MCF 10A (cell line): ENCODE results near the gene RTL1. TPM values are rescaled to one million over a fixed set of nuclear protein-coding genes. Genes with fewer than 3 reads are reported as not detected.
A peak's percentile ranks its signal among the peaks of the same experiment; 100 is the strongest.

ENCODE experiments used
- BruUV-seq: library from RNA; stranded (reverse); fragments of 400-500 nt; replicated peaks from 2 replicates; lab custom pipeline; 2021; lab: Mats Ljungman, UMichigan
- CTCF ChIA-PET: fragments of 300-600 bp; sonication (Branson Sonifier 250); formaldehyde crosslinking; extraction: SDS; loops from one replicate; lab custom pipeline; 2021; ENCODE audit warnings: antibody characterized with exemption, inconsistent platforms; lab: Yijun Ruan, JAX
- POLR2A ChIA-PET: fragments of 300-600, 350-650 bp; sonication (Branson Sonifier 250); formaldehyde crosslinking; extraction: SDS; loops from one replicate; lab custom pipeline; 2020; ENCODE audit warnings: antibody characterized with exemption, inconsistent platforms; lab: Yijun Ruan, JAX
- DNase-seq: peaks from one replicate; pipeline ENCODE4 v3.0.0-alpha.2; 2018; ENCODE audit not compliant: unreplicated experiment
- H3K27ac Mint-ChIP-seq: one replicate; pipeline ENCODE4 v1.8.0; 2022; ENCODE audit warnings: mild to moderate bottlenecking, low read depth, mixed read lengths; ENCODE audit not compliant: unreplicated experiment
- H3K27me3 Mint-ChIP-seq: one replicate; pipeline ENCODE4 v1.8.0; 2022; ENCODE audit warnings: mixed read lengths; ENCODE audit not compliant: insufficient read depth, unreplicated experiment
- H3K36me3 Mint-ChIP-seq: one replicate; pipeline ENCODE4 v1.8.0; 2022; ENCODE audit warnings: mild to moderate bottlenecking, moderate library complexity, mixed read lengths; ENCODE audit not compliant: insufficient read depth, unreplicated experiment
- H3K4me1 Mint-ChIP-seq: one replicate; pipeline ENCODE4 v1.8.0; 2022; ENCODE audit warnings: mixed read lengths; ENCODE audit not compliant: insufficient read depth, unreplicated experiment
- H3K4me3 Mint-ChIP-seq: one replicate; pipeline ENCODE4 v1.8.0; 2022; ENCODE audit warnings: mild to moderate bottlenecking, moderate library complexity, mixed read lengths; ENCODE audit not compliant: unreplicated experiment
- H3K9me3 Mint-ChIP-seq: one replicate; pipeline ENCODE4 v1.8.0; 2022; ENCODE audit warnings: mixed read lengths; ENCODE audit not compliant: unreplicated experiment
- intact Hi-C: fragments of 100-400 bp; cut with micrococcal nuclease; formaldehyde crosslinking; loops from 2 replicates; pipeline ENCODE4 v1.14.1; 2022
- total RNA-seq: library from RNA; stranded (reverse); gene quantifications from 2 replicates; pipeline ENCODE4 v1.2.3, GENCODE V29; 2022
- TF ChIP-seq, protein P1 (sequence below): fragments of 200-600 bp; IDR thresholded peaks from one replicate; pipeline ENCODE4 v1.8.0; 2022; ENCODE audit warnings: antibody characterized with exemption, mild to moderate bottlenecking; ENCODE audit not compliant: unreplicated experiment

Gene RTL1
- total RNA-seq, 1 experiment from 2014 or later, result not detected

- no peak overlapping the region for H3K27ac Mint-ChIP-seq
- no TSS peak for BruUV-seq
- H3K27me3 Mint-ChIP-seq, result no peaks in the 10 kb centered on the region
- POLR2A ChIA-PET, result no interaction called here
- no peaks in the 10 kb centered on the region for H3K4me1 Mint-ChIP-seq
- DNase-seq, result no peak
- no peaks in the 10 kb centered on the region for H3K36me3 Mint-ChIP-seq
- intact Hi-C loops, result loop anchor here (1.0 to 10.0 kb wide), 5 partner anchors 49 to 815 kb away; no protein-coding TSS in a partner anchor
- TF ChIP-seq, protein P1, sequence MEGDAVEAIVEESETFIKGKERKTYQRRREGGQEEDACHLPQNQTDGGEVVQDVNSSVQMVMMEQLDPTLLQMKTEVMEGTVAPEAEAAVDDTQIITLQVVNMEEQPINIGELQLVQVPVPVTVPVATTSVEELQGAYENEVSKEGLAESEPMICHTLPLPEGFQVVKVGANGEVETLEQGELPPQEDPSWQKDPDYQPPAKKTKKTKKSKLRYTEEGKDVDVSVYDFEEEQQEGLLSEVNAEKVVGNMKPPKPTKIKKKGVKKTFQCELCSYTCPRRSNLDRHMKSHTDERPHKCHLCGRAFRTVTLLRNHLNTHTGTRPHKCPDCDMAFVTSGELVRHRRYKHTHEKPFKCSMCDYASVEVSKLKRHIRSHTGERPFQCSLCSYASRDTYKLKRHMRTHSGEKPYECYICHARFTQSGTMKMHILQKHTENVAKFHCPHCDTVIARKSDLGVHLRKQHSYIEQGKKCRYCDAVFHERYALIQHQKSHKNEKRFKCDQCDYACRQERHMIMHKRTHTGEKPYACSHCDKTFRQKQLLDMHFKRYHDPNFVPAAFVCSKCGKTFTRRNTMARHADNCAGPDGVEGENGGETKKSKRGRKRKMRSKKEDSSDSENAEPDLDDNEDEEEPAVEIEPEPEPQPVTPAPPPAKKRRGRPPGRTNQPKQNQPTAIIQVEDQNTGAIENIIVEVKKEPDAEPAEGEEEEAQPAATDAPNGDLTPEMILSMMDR, result no peak
- H3K4me3 Mint-ChIP-seq, result no peak overlapping the region
- H3K9me3 Mint-ChIP-seq, result no peaks in the 10 kb centered on the region
- CTCF ChIA-PET, result interaction anchor here (0.6 to 4.3 kb wide), 6 partner anchors 11 to 775 kb away, joined by 3 to 15 read pairs (median 4); no protein-coding TSS in a partner anchor
Measured at GRCh38 chr14:100851946-100852620, 51.4 kb downstream of the RTL1 start.

- Mint-ChIP-seq H3K4me3 (no peak overlapping the region), H3K27me3 (no peaks in the 10 kb centered on the region), H3K4me1 (no peaks in the 10 kb centered on the region), H3K27ac (no peak overlapping the region), H3K36me3 (no peaks in the 10 kb centered on the region), H3K9me3 (no peaks in the 10 kb centered on the region)
- intact Hi-C loops, result loop anchor here (1.0 to 10.0 kb wide), 5 partner anchors 50 to 816 kb away; no protein-coding TSS in a partner anchor
- TF ChIP-seq, protein P1, result no peak
- no TSS peak for BruUV-seq
- ChIA-PET CTCF (interaction anchor here (0.8 to 4.3 kb wide), 6 partner anchors 11 to 776 kb away, joined by 3 to 15 read pairs (median 4); no protein-coding TSS in a partner anchor), POLR2A (no interaction called here)
- DNase-seq, result no peak
Measured at GRCh38 chr14:100851586-100851916, 52.0 kb downstream of the RTL1 start.

DNA sequence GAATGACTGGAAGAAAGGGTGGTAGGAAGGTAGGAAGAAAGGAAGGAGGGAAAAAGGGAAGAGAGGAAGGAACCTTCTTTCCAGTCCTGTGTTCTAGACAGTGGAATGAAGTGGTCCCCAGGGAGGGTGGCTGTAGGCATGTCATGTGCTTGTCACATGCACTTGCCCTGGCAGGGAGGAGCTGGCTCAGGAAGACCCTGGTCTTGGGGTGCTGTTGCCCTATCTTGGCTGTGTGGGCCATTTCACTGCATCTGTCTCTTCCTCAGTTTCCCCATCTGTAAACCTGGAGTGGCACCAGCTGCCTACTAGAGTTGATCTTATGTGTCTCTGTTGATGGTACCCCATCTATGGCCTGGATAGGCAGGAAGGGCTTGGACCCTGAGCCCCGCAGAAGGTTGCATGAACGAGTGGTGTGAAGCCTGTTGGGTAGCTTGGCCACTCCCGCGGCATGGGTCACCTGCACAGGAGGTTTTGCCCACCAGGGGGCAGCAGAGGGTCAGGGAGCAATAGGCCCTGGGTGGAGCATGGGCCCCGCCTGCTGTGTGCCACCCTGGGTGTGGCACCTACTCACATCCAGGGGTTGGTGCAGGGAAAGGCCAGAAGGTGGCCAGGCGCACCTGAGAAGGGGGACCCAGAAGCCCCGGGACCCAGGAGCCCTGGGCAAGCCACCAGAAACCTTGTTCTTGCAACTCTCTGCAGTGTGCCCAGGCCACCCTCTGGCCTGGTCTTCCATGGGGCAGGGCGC lies 52.5 kb downstream of the RTL1 start:
- Mint-ChIP-seq H3K4me1 (no peaks in the 10 kb centered on the region), H3K36me3 (no peaks in the 10 kb centered on the region), H3K27ac (no peak overlapping the region), H3K4me3 (no peak overlapping the region), H3K9me3 (no peaks in the 10 kb centered on the region), H3K27me3 (no peaks in the 10 kb centered on the region)
- intact Hi-C loops, result loop anchor here (1.0 to 10.0 kb wide), 5 partner anchors 50 to 816 kb away; no protein-coding TSS in a partner anchor
- DNase-seq, result peak; percentile 76
- BruUV-seq, result no TSS peak
- TF ChIP-seq, protein P1, result peak; percentile 86
- CTCF ChIA-PET, result interaction anchor here (0.6 to 4.3 kb wide), 12 partner anchors 12 to 920 kb away, joined by 3 to 15 read pairs (median 4); no protein-coding TSS in a partner anchor
- POLR2A ChIA-PET, result no interaction called here

DNA sequence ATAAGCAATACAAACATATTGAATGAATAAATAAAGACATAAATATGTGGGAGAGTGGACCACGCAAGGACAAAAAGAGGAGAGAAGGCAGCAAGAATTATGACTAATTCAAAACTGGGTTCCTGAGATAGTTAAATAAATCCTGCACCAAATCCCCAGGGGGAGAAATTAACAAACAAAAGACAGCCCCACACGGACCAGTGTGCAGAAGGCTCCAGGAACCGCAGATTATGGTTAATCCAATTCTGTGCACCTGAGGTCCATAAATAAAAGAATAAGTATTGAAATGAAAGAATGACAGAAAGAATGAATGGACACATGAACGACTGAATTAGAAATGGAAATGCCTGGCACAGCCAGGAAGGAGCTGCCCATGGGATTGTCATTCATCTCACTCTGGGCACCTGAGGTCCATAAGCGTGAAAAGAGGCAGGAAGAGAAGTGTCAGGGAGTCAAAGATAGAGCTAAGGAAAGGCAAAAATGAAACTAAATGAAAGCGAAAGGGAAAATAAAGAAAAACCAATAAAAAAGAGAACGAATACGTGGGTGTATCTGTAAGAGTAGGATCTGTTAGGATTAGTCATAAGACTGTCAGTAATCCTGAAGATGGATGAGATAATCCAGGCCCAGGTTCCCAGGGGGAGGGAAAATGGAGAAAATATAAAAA lies 54.3 kb downstream of the RTL1 start:
- BruUV-seq, result no TSS peak
- no peak overlapping the region for H3K4me3 Mint-ChIP-seq
- no peaks in the 10 kb centered on the region for H3K4me1 Mint-ChIP-seq
- no peaks in the 10 kb centered on the region for H3K27me3 Mint-ChIP-seq
- TF ChIP-seq, protein P1, result no peak
- ChIA-PET POLR2A (interaction anchor here (0.7 kb wide), 2 partner anchors 11 to 14 kb away, joined by 3 to 5 read pairs; no protein-coding TSS in a partner anchor), CTCF (no interaction called here)
- intact Hi-C loops, result no loop called here
- H3K9me3 Mint-ChIP-seq, result no peaks in the 10 kb centered on the region
- H3K36me3 Mint-ChIP-seq, result no peaks in the 10 kb centered on the region
- DNase-seq, result peak; percentile 9
- H3K27ac Mint-ChIP-seq, result no peak overlapping the region
